Spleen (tissue), 11 donors: ENCODE measurements around the gene PNMA6E. TPM values are rescaled to one million over a fixed set of nuclear protein-coding genes. Genes with fewer than 3 reads are reported as not detected.

Experiments used
- DNase-seq: peaks from one replicate; pipeline ENCODE4 v3.0.0-alpha.2; 2020
- H3K27ac ChIP-seq, 8 donors: fragments of 200-600 bp; sonication (generic) in 7 of 8; 1 replicate in 4 of 8; 2 replicates in 4 of 8; pipeline versions ENCODE4 v1.5.0 to v1.8.0; 2016 to 2021; ENCODE audit warnings: inconsistent platforms in 4 of 8, mild to moderate bottlenecking in 4 of 8, moderate library complexity in 1 of 8
- H3K27me3 ChIP-seq, 7 donors: fragments of 200-600 bp; sonication (generic) in 6 of 7; replicated peaks in 1 of 7; 1 replicate in 4 of 7; 2 replicates in 3 of 7; pipeline versions ENCODE4 v1.5.0 to v1.8.0; 2016 to 2021; ENCODE audit warnings: inconsistent platforms in 3 of 7, mild to moderate bottlenecking in 1 of 7
- H3K36me3 ChIP-seq, 6 donors: fragments of 200-600 bp; sonication (generic) in 5 of 6; 1 replicate in 4 of 6; 2 replicates in 2 of 6; pipeline versions ENCODE4 v1.5.0 to v1.8.0; 2016 to 2021; ENCODE audit warnings: inconsistent platforms in 2 of 6
- H3K4me1 ChIP-seq, 6 donors: fragments of 200-600 bp; sonication (generic) in 5 of 6; 1 replicate in 3 of 6; 2 replicates in 3 of 6; pipeline versions ENCODE4 v1.5.0 to v1.8.0; 2016 to 2021; ENCODE audit warnings: inconsistent platforms in 3 of 6
- H3K4me3 ChIP-seq, 8 donors: fragments of 200-600 bp; sonication (generic) in 7 of 8; 1 replicate in 4 of 8; 2 replicates in 4 of 8; pipeline versions ENCODE4 v1.5.0 to v1.8.0; 2016 to 2021; ENCODE audit warnings: inconsistent platforms in 4 of 8, mild to moderate bottlenecking in 4 of 8, moderate library complexity in 2 of 8
- H3K9me3 ChIP-seq, 8 donors: fragments of 200-600 bp; sonication (generic) in 7 of 8; 1 replicate in 4 of 8; 2 replicates in 4 of 8; pipeline versions ENCODE4 v1.5.0 to v1.8.0; 2016 to 2021; ENCODE audit warnings: inconsistent platforms in 4 of 8
- CTCF ChIP-seq, 11 experiments: fragments of 200-600 bp in 7 of 11; fragments of 450-650 bp in 4 of 11; sonication (generic) in 4 of 11; IDR thresholded peaks in 8 of 11; conservative IDR thresholded peaks in 3 of 11; 1 replicate in 7 of 11; 2 replicates in 4 of 11; pipeline versions ENCODE4 v1.4.0 to v1.8.0; 2016 to 2021; ENCODE audit warnings: antibody characterized with exemption in 11 of 11, inconsistent platforms in 4 of 11, mild to moderate bottlenecking in 1 of 11
- POLR2A ChIP-seq, 3 donors: fragments of 450-650 bp; IDR thresholded peaks; one replicate each; pipeline ENCODE4 v1.5.1; 2017; ENCODE audit warnings: antibody characterized with exemption in 3 of 3, mild to moderate bottlenecking in 1 of 3
- POLR2AphosphoS5 ChIP-seq, 3 donors: sonication (generic); formaldehyde crosslinking; IDR thresholded peaks; one replicate each; pipeline ENCODE4 v1.5.1; 2017; ENCODE audit warnings: antibody characterized with exemption in 3 of 3
- WGBS, 5 donors: extraction: QIAGEN DNeasy Blood & Tissue Kit in 3 of 5; methylation state at CpG; one replicate each; pipeline versions ENCODE4 v1.1.5 to v1.1.7; 2013 to 2018; 5-methylcytosine and 5-hydroxymethylcytosine counted together
- intact Hi-C: fragments of 100-400 bp; cut with DNase I; formaldehyde crosslinking; loops from one replicate; pipeline ENCODE4 v1.15.0; 2023; ENCODE audit warnings: low total_unique reads
- polyA plus RNA-seq, 3 donors: library from polyadenylated mRNA; stranded (reverse); fragments of 200-250 nt; gene quantifications; one replicate each; pipeline ENCODE4 v1.2.1, GENCODE V29; 2013
- total RNA-seq, 7 donors: library from RNA; depleted of rRNA in 3 of 7; stranded (reverse); fragments of >200 nt in 3 of 7; fragmentation: NEBNext Ultra II Directional in 4 of 7; extraction: Animal tissue kit (Norgen Biotek cat#: 25700) in 4 of 7; gene quantifications; one replicate each; pipeline versions ENCODE4 v1.1.0 to v1.2.1, GENCODE V29; 2016 to 2021
- donor health status: healthy with polysubstance abuse.
- donor health status: DM: no; HTN: no; CAD: no; lungs with moderate emphysema.
- donor health status: DM: no; HTN: no; CAD: no.
- donor health status: Bipolar disorder and iron deficiency.
- donor health status: healthy.
- donor health status: DM: no; HTN: no; CAD: no.
- donor health status: DM: yes; HTN: yes; CAD: no.

Gene PNMA6E
- total and polyA plus RNA-seq, 10 donors, result not detected

- H3K27me3 ChIP-seq, result peaks cover 0 to 15% (median 0%) of the 10 kb centered on the region in 7 donors
- no peaks in the 10 kb centered on the region for H3K4me1 ChIP-seq
- no peak for DNase-seq
- H3K9me3 ChIP-seq, result peaks cover 0 to 16% (median 1%) of the 10 kb centered on the region in 8 donors
- no peaks in the 10 kb centered on the region for H3K36me3 ChIP-seq
- intact Hi-C loops, result no loop called here
- no peak overlapping the region for H3K27ac ChIP-seq
- 82 to 93% (median 89%) methylated on average over 5 to 8 of the region's 8 CpGs for WGBS, 5 donors
- no peak overlapping the region for H3K4me3 ChIP-seq
- TF ChIP-seq CTCF (IDR thresholded peaks at IDR 0.05 in 8 of 11, conservative IDR thresholded peaks at IDR 0.05 in 3 of 11), result no peak
- no peak for TF ChIP-seq POLR2AphosphoS5 (IDR thresholded peaks at IDR 0.05)
Observed at GRCh38 chrX:153434801-153435200, 33.7 kb upstream of the PNMA6E start.

- Histone ChIP-seq H3K4me3 (no peak overlapping the region), H3K9me3 (peaks cover 0 to 12% (median 1%) of the 10 kb centered on the region in 8 donors), H3K36me3 (no peaks in the 10 kb centered on the region), H3K4me1 (no peaks in the 10 kb centered on the region), H3K27me3 (peaks cover 0 to 15% (median 0%) of the 10 kb centered on the region in 7 donors), H3K27ac (no peak overlapping the region)
- intact Hi-C loops, result no loop called here
- WGBS, 5 donors, result 83 to 96% (median 89%) methylated on average over 3 to 17 of the region's 17 CpGs
- TF ChIP-seq CTCF (IDR thresholded peaks at IDR 0.05 in 8 of 11, conservative IDR thresholded peaks at IDR 0.05 in 3 of 11) (no peak), POLR2A (IDR thresholded peaks at IDR 0.05) (no peak), POLR2AphosphoS5 (IDR thresholded peaks at IDR 0.05) (no peak)
- DNase-seq, result no peak
Observed at GRCh38 chrX:153433781-153434285, 32.7 kb upstream of the PNMA6E start.

GRCh38 chrX:153433161-153433680, 32.1 kb upstream of the PNMA6E start:
- intact Hi-C loops, result no loop called here
- TF ChIP-seq CTCF (IDR thresholded peaks at IDR 0.05 in 8 of 11, conservative IDR thresholded peaks at IDR 0.05 in 3 of 11), result no peak
- TF ChIP-seq POLR2AphosphoS5 (IDR thresholded peaks at IDR 0.05), result no peak
- no peak for TF ChIP-seq POLR2A (IDR thresholded peaks at IDR 0.05)
- Histone ChIP-seq H3K4me1 (no peaks in the 10 kb centered on the region), H3K27ac (no peak overlapping the region), H3K27me3 (peaks cover 0 to 11% (median 0%) of the 10 kb centered on the region in 7 donors), H3K4me3 (no peak overlapping the region), H3K36me3 (no peaks in the 10 kb centered on the region), H3K9me3 (peaks cover 0 to 12% (median 1%) of the 10 kb centered on the region in 8 donors)
- no peak for DNase-seq
- WGBS, 5 donors, result 76 to 86% (median 80%) methylated on average over 1 to 12 of the region's 12 CpGs

- 78 to 96% (median 88%) methylated on average over 6 of the region's 6 CpGs for WGBS, 5 donors
- intact Hi-C loops, result no loop called here
- Histone ChIP-seq H3K27me3 (peaks cover 0 to 10% (median 0%) of the 10 kb centered on the region in 7 donors), H3K27ac (no peak overlapping the region), H3K4me1 (no peaks in the 10 kb centered on the region), H3K9me3 (peaks cover 0 to 17% (median 1%) of the 10 kb centered on the region in 8 donors), H3K4me3 (no peak overlapping the region), H3K36me3 (no peaks in the 10 kb centered on the region)
- no peak for DNase-seq
- TF ChIP-seq CTCF (IDR thresholded peaks at IDR 0.05 in 8 of 11, conservative IDR thresholded peaks at IDR 0.05 in 3 of 11), result no peak
- TF ChIP-seq POLR2AphosphoS5 (IDR thresholded peaks at IDR 0.05), result no peak
- TF ChIP-seq POLR2A (IDR thresholded peaks at IDR 0.05), result no peak
Observed at GRCh38 chrX:153430796-153431195, 29.6 kb upstream of the PNMA6E start.
